SK-N-MC (cell line): Measurements from ENCODE around the gene CTSG.
"Not testable (repeated sequence)": the region's sequence is repeated elsewhere in the genome, so short reads cannot be mapped to it uniquely, and the experiment has no call there.

Experiments
- DNase-seq: peaks from one replicate; pipeline ENCODE4 v3.0.0-alpha.2; 2011; ENCODE audit warnings: low read depth, low spot score
- H3K27ac ChIP-seq: fragments of 200-600 bp; sonication (generic); 2 replicates; pipeline ENCODE4 v1.5.1; 2016; ENCODE audit warnings: mixed run types
- H3K36me3 ChIP-seq: fragments of 200-600 bp; sonication (generic); 2 replicates; pipeline ENCODE4 v1.6.1; 2017; ENCODE audit warnings: antibody characterized with exemption, low read length, mixed read lengths; ENCODE audit not compliant: insufficient read depth
- H3K4me3 ChIP-seq: fragments of 200-600 bp; sonication (generic); 2 replicates; pipeline ENCODE4 v1.5.1; 2016
- H3K9ac ChIP-seq: fragments of 200-600 bp; sonication (generic); 2 replicates; pipeline ENCODE4 v1.8.0; 2017; ENCODE audit warnings: mixed run types, mixed read lengths; ENCODE audit not compliant: insufficient read length
- H3K9me3 ChIP-seq: fragments of 200-600 bp; sonication (generic); 2 replicates; pipeline ENCODE4 v1.6.1; 2017; ENCODE audit warnings: low read depth, mild to moderate bottlenecking, antibody characterized with exemption, low read length, moderate library complexity, mixed read lengths
- EZH2 ChIP-seq: fragments of 200-600 bp; sonication (generic); IDR thresholded peaks from one replicate; pipeline ENCODE4 v1.6.1; 2017; ENCODE audit warnings: antibody characterized with exemption
- FOXP2 ChIP-seq: optimal IDR thresholded peaks from 2 replicates; pipeline ENCODE3; 2011; ENCODE audit warnings: mild to moderate bottlenecking, moderate library complexity; ENCODE audit not compliant: insufficient read depth; ENCODE audit errors: extremely low read length, control extremely low read depth
- POLR2AphosphoS5 ChIP-seq: IDR thresholded peaks from 2 replicates; pipeline ENCODE4 v1.6.1; 2012; ENCODE audit warnings: mild to moderate bottlenecking, low read depth, low read length, borderline replicate concordance

The CTSG gene

DNA sequence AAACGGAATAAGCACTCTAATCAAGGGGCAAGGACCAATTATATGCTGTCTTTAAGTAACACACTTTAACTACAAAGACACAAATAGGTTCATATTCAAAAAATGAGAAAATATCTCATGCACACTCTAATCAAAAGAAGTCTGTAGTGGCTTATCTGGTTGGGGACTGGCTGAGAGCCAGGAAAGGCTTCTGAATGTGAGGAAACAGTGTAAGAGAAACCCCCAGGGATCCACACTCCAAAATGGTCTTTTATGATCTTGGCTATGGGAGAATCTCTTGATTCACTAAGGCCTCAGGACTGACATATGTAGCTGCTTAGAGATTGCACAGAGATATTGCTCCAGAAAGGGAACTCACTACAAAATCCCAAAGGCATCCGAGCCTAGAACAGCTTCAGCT is 10.3 kb downstream of the CTSG start:
- Histone ChIP-seq H3K9me3 (no peaks in the 10 kb centered on the region), H3K27ac (no peak overlapping the region), H3K9ac (no peak overlapping the region), H3K36me3 (no peaks in the 10 kb centered on the region), H3K4me3 (no peak overlapping the region)
- DNase-seq = peak; percentile 1
- TF ChIP-seq POLR2AphosphoS5 = no peak
- TF ChIP-seq FOXP2 = no peak
- no peak for TF ChIP-seq EZH2

- TF ChIP-seq FOXP2 (no peak), POLR2AphosphoS5 (no peak), EZH2 (no peak)
- Histone ChIP-seq H3K9ac (no peak overlapping the region), H3K36me3 (no peaks in the 10 kb centered on the region), H3K27ac (no peak overlapping the region), H3K4me3 (no peak overlapping the region), H3K9me3 (no peaks in the 10 kb centered on the region)
- DNase-seq = no peak
These were observed 12.5 kb downstream of the CTSG start for GRCh38 chr14:24563505-24563904.

DNA sequence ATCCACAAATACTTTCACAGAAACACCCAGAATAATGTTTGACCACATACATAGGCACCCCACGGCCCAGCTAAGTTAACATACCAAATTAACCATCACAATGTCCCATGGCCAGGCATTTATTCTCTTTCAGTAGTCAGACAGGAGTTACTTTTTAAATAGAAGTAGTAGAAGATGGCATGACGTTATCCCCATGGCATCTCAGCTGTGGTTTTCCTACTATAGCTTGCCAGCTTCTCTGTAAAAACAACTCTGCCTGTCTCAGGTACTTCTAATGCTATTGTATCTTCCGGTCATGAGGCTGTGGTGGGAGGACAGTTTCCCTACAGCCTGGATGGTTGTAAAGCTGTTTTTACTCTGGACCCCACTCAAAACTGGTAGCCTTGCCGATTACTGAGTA is 19.3 kb downstream of the CTSG start:
- Histone ChIP-seq H3K9me3 (no peaks in the 10 kb centered on the region), H3K9ac (no peak overlapping the region), H3K36me3 (no peaks in the 10 kb centered on the region), H3K4me3 (no peak overlapping the region), H3K27ac (no peak overlapping the region)
- TF ChIP-seq EZH2 (no peak), FOXP2 (no peak), POLR2AphosphoS5 (no peak)
- DNase-seq = no peak

GRCh38 chr14:24549064-24549463 is 27.0 kb downstream of the CTSG start:
- not testable (repeated sequence) for H3K4me3 ChIP-seq, H3K9me3 ChIP-seq, H3K27ac ChIP-seq, H3K36me3 ChIP-seq, DNase-seq, H3K9ac ChIP-seq

- no peak for TF ChIP-seq POLR2AphosphoS5
- TF ChIP-seq FOXP2 = no peak
- no peak for TF ChIP-seq EZH2
- Histone ChIP-seq H3K27ac (no peak overlapping the region), H3K36me3 (no peaks in the 10 kb centered on the region), H3K9ac (no peak overlapping the region), H3K4me3 (no peak overlapping the region), H3K9me3 (no peaks in the 10 kb centered on the region)
- no peak for DNase-seq
These were observed 33.6 kb downstream of the CTSG start for GRCh38 chr14:24542346-24542936.

DNA sequence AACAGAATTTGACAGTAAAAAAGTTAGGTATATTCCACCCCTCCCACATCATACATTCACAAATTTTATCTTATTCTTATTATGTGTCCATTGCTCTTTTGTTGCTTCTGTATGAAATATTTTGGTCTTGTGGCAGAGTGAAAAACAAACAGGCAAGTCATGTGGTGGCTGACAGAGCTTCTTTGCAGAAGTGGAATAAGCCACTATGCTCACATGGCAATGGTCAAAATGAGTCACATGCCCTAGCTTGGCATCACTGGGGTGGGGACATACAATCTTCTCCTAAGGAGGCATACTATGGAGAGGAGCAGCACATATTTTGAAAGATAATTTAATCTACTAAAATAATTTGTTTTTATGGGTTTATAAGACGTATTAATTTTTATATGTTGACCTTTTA is 40.3 kb downstream of the CTSG start:
- Histone ChIP-seq H3K9ac (no peak overlapping the region), H3K4me3 (no peak overlapping the region), H3K36me3 (no peaks in the 10 kb centered on the region), H3K27ac (no peak overlapping the region), H3K9me3 (no peaks in the 10 kb centered on the region)
- TF ChIP-seq EZH2 = no peak
- no peak for TF ChIP-seq POLR2AphosphoS5
- no peak for DNase-seq

GRCh38 chr14:24534286-24534685 is 41.8 kb downstream of the CTSG start:
- Histone ChIP-seq H3K4me3 (no peak overlapping the region), H3K9me3 (no peaks in the 10 kb centered on the region), H3K9ac (no peak overlapping the region), H3K27ac (no peak overlapping the region), H3K36me3 (no peaks in the 10 kb centered on the region)
- TF ChIP-seq EZH2 = no peak
- no peak for TF ChIP-seq FOXP2
- no peak for TF ChIP-seq POLR2AphosphoS5
- no peak for DNase-seq

DNA sequence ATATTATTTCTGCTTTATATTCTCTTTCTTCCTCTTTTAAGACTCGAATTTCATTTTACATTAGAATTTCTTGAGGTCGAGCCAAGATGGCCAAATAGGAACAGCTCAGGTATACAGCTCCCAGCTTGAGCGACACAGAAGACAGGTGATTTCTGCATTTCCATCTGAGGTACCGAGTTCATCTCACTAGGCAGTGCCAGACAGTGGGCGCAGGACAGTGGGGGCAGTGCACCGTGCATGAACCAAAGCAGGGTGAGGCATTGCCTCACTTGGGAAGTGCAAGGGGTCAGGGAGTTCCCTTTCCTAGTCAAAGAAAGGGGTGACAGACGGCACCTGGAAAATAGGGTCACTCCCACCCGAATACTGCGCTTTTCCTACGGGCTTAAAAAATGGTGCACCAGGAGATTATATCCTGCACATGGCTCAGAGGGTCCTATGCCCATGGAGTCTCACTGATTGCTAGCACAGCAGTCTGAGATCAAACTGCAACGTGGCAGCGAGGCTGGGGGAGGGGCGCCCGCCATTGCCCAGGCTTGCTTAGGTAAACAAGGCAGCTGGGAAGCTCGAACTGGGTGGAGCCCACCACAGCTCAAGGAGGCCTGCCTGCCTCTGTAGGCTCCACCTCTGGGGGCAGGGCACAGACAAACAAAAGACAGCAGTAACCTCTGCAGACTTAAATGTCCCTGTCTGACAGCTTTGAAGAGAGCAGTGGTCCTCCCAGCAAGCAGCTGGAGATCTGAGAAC is 50.0 kb downstream of the CTSG start:
- not testable (repeated sequence) for H3K9me3 ChIP-seq, H3K36me3 ChIP-seq, H3K27ac ChIP-seq, H3K9ac ChIP-seq, DNase-seq, H3K4me3 ChIP-seq
